Middle frontal gyrus (tissue), 1 donor: ENCODE data around the gene SMC6.
A peak's percentile ranks its signal among the peaks of the same experiment; 100 is the strongest.

Source experiments
- DNase-seq: peaks from one replicate; pipeline ENCODE4 v3.0.0-alpha.2; 2015; ENCODE audit warnings: low spot score; ENCODE audit errors: extremely low spot score

The SMC6 gene, protein sequence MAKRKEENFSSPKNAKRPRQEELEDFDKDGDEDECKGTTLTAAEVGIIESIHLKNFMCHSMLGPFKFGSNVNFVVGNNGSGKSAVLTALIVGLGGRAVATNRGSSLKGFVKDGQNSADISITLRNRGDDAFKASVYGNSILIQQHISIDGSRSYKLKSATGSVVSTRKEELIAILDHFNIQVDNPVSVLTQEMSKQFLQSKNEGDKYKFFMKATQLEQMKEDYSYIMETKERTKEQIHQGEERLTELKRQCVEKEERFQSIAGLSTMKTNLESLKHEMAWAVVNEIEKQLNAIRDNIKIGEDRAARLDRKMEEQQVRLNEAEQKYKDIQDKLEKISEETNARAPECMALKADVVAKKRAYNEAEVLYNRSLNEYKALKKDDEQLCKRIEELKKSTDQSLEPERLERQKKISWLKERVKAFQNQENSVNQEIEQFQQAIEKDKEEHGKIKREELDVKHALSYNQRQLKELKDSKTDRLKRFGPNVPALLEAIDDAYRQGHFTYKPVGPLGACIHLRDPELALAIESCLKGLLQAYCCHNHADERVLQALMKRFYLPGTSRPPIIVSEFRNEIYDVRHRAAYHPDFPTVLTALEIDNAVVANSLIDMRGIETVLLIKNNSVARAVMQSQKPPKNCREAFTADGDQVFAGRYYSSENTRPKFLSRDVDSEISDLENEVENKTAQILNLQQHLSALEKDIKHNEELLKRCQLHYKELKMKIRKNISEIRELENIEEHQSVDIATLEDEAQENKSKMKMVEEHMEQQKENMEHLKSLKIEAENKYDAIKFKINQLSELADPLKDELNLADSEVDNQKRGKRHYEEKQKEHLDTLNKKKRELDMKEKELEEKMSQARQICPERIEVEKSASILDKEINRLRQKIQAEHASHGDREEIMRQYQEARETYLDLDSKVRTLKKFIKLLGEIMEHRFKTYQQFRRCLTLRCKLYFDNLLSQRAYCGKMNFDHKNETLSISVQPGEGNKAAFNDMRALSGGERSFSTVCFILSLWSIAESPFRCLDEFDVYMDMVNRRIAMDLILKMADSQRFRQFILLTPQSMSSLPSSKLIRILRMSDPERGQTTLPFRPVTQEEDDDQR

DNA sequence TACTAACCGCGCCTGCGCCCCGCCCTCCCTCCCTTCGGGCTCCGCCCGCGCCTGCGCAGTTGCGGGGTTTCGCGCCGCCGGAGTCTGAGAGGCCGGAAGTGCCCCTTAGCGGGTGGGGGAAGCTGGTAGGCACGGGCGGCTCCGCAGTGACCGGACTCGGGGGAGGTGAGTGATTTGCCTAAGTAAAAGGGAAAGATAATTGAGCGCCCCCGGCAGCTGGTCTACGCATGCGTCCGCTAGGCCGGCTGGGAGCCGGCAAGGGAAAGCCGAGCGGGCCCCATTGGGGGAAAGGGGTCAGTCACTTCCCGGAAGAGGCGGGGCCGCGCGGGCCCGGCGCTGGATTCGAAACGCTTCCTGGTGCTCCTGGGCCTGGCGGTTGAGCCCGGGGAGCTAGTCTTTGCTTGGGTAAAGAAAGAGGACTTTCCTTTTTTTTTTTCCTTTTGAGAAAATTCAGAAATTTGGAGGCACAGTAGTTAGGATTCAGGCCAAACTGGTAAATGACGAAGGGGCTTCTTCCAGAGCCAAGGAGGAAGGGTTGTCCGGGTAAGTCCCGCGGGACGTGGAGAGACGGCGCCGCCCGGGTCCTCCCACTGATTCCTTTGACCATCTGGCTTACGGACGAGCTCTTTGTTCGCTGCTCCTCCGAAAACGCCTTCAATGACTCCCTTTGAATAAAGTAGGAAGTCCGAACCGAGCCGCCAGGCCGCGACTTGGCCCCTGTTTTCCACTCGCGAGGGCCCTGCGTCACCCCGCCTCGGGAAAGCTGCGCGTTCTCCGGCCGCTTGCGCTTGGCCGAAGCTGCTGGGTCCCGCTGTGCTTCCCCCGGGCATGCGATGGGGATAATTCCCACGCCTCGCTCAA, at the start of gene SMC6, which contains the start of gene GEN1:
SMC6 (minus strand) TSS at position 8 of the 861 bp plus-strand sequence. CDS start 7,864 bp downstream, outside the sequence.
GEN1 (plus strand) TSS at position 336 of the 861 bp plus-strand sequence. CDS start 5,806 bp downstream, outside the sequence.
- DNase-seq, result peak; percentile 69

- DNase-seq, result no peak
Measured at GRCh38 chr2:17800693-17801458, 47.3 kb upstream of the SMC6 start.

DNA sequence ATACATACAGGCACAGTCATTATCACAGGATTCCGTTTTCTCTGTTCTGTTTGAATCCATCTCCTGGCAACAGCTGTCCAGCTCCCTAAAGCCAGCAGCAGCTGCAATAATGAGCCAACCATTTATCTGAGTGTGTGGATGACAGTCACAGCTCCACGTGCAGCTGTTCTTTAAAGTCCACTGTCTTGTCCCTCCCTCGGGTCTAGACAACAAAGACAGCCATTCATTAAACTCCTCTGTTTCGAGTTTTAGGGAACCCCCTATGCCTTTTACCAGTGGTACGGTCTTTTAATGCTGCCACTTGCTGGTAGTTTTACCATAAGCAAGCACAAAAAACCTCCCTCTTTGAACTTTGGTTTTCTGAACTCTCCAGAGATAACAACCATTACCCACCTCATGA, 46.6 kb upstream of the SMC6 start:
- no peak for DNase-seq

GRCh38 chr2:17799301-17800120, 45.9 kb upstream of the SMC6 start:
- no peak for DNase-seq

GRCh38 chr2:17798338-17798737, 44.7 kb upstream of the SMC6 start:
- DNase-seq, result no peak

DNA sequence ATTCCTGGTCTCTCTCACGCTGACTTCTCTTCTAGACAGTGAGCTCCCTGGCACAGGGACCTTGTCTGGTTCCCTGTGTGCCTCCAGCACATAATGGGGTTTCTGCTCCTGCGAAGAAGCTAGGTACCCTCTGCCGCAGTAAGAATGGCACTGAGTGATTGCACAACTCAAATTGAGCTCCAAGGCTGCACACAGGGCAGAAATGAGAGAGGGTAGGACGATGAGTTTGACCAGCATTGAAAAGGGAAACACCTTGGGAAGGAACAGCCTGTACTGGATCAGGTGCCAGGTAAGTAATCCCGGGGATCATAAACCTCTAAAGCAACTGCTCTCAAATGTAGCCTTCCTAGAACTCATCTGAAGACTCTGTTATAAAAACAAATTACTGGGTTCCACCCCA, 41.7 kb upstream of the SMC6 start:
- no peak for DNase-seq

- no peak for DNase-seq
Measured at GRCh38 chr2:17793803-17794354, 40.3 kb upstream of the SMC6 start.

GRCh38 chr2:17793296-17793695, 39.7 kb upstream of the SMC6 start:
- no peak for DNase-seq

DNA sequence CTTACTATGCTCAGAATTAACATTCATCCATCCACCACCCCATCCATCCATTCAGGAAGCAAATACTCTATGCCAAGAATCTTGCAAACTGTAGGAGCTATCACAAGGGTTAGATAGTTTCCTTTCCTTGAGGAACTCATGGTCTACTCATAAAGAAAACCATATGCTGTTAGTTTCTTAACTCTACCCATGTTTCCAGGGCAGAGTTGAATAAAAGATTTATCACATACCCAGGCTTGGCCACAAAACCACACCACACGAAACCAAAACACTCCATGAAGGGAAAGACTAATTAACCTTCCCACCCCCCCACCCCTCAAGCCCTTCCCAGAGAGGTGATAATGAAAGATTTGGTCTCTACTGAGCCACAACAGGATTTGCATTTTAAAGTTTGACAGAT, 38.9 kb upstream of the SMC6 start:
- DNase-seq, result no peak

DNA sequence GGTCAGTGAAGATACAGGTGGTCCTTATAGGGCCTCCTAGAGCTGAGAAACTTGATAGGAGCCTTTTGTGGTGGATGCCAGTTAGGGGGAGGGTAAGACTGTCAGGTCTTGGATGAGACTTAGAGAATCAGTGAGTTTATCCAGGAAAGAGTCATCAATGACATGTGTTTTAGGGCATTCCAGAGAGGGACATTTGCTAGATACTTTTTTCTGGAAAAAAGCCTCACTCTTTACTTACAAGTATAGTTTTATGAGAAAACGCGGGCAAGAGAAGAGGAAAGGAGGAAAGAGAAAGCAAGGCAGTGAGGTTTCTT, 38.2 kb upstream of the SMC6 start:
- no peak for DNase-seq

DNA sequence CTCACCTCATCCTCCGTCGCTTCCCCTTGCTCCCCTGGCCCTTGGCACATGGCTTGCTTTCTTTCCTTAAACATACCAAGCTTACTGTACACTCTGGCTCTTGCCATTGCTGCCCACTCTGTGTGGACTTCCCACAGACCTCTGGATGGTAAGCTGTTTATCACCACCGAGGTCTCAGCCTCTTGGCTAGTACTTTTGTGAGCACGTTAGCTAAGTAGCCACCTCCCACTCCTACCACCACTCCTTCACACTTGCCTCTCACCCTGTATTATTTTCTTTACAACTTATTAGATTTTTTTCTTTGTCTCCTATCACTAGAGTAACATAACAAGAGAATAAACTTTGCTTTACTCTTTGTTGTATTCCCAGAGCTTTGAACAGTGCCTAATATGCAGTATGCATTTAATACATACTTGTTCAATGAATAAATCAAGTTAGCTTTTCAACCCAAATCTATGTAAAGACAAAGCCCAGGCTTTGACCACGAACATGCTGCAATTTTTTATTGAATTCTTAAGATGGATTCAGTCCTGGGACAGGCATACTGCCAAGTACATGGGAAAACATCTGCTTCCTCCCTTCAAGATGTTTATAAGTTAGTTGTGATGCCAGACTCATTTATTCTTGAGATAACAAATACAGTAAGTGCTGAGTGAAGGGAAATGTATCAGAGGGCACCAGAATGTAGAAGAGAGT, 37.7 kb upstream of the SMC6 start:
- no peak for DNase-seq

DNA sequence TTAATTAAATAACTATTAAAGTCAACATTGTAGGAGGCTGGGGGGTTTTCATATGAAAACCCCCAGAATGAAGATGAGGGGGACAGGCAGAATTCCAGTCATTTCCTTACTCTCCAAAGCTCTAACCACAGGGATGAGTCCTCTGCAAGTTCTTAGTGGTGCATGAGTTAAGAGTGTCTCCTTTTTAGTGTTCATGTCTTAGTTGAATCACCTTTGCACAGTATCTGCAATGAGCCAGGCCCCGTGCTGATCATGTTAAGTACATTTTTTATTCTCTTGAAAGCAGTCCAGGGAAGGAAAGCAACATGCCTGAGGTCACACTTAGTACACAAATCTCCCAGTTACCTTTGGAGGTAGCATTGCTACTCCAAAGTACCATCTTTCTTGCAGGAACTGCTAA, 36.9 kb upstream of the SMC6 start:
- no peak for DNase-seq

- no peak for DNase-seq
Measured at GRCh38 chr2:17788773-17789172, 35.2 kb upstream of the SMC6 start.

- DNase-seq, result no peak
Measured at GRCh38 chr2:17786727-17787126, 33.1 kb upstream of the SMC6 start.

DNA sequence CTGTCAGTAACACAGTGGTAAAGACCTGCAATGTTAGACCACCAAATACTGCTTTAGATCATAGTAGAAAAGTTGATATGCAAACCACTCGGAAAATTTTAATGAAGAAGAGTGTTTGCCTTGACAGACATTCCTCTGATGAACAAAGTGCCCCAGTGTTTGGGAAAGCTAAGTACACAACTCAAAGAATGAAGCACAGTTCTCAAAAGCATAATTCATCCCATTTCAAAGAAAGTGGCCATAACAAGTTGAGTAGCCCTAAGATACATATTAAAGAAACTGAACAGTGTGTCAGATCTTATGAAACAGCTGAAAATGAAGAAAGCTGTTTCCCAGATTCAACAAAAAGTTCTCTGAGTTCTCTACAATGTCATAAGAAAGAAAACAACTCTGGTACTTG, 27.9 kb upstream of the SMC6 start:
- DNase-seq, result no peak

- no peak for DNase-seq
Measured at GRCh38 chr2:17780546-17780945, 26.9 kb upstream of the SMC6 start.

DNA sequence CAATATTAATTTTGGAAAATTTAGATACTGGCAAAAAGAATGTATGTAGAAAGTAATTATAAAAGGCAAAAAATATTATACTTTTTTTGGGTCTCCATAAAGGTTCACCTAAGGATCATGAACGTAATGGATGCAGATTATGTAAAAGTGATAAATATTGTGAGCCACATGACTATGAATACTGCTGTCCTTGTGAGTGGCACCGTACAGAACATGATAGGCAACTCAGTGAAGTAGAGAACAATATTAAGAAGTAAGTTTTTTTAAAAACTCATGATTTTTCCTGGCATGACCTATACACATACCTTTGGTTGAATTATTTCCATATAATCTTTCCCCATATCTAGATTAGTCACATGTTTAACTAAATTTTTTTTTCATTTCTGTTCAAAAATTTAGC, 18.9 kb upstream of the SMC6 start:
- no peak for DNase-seq

- DNase-seq, result no peak
Measured at GRCh38 chr2:17771956-17772355, 18.3 kb upstream of the SMC6 start.

GRCh38 chr2:17768894-17769293, 15.3 kb upstream of the SMC6 start:
- DNase-seq, result no peak
